Loucy (cell line): ENCODE measurements around the gene CNNM1.
A peak's percentile ranks its signal among the peaks of the same experiment; 100 is the strongest.

Experiments
- H2AFZ ChIP-seq: fragments of 200-600 bp; sonication (generic); 2 replicates; pipeline ENCODE4 v1.6.0; 2016; ENCODE audit warnings: antibody characterized with exemption, mild to moderate bottlenecking, low read length, moderate library complexity
- H3F3A ChIP-seq: fragments of 200-600 bp; 2 replicates; pipeline ENCODE4 v1.6.0; 2016; ENCODE audit warnings: antibody characterized with exemption, low read depth, mild to moderate bottlenecking
- H3K27me3 ChIP-seq: fragments of 200-600 bp; sonication (generic); 2 replicates; pipeline ENCODE4 v1.6.1; 2014; ENCODE audit warnings: low read length, mild to moderate bottlenecking; ENCODE audit not compliant: insufficient read depth, poor library complexity, severe bottlenecking
- H3K36me3 ChIP-seq: fragments of 200-600 bp; sonication (generic); 2 replicates; pipeline ENCODE4 v1.6.1; 2016; ENCODE audit warnings: low read length; ENCODE audit not compliant: insufficient read depth
- H3K4me1 ChIP-seq: fragments of 200-600 bp; sonication (generic); 2 replicates; pipeline ENCODE4 v1.5.1; 2014; ENCODE audit warnings: low read length, mild to moderate bottlenecking; ENCODE audit not compliant: insufficient read depth, poor library complexity, severe bottlenecking
- H3K4me2 ChIP-seq: fragments of 200-600 bp; sonication (generic); 2 replicates; pipeline ENCODE4 v1.6.0; 2014; ENCODE audit warnings: antibody characterized with exemption, low read length, low read depth, mild to moderate bottlenecking; ENCODE audit not compliant: poor library complexity, severe bottlenecking
- H3K4me3 ChIP-seq: fragments of 200-600 bp; sonication (generic); 2 replicates; pipeline ENCODE4 v1.5.1; 2014; ENCODE audit warnings: low read length, mild to moderate bottlenecking, mixed read lengths; ENCODE audit not compliant: poor library complexity, severe bottlenecking
- H3K79me2 ChIP-seq: fragments of 200-600 bp; sonication (generic); 2 replicates; pipeline ENCODE4 v1.6.1; 2014; ENCODE audit warnings: low read length; ENCODE audit not compliant: insufficient read depth
- H3K9ac ChIP-seq: fragments of 200-600 bp; sonication (generic); 2 replicates; pipeline ENCODE4 v1.6.0; 2014; ENCODE audit warnings: mild to moderate bottlenecking, low read depth, low read length, moderate library complexity; ENCODE audit not compliant: poor library complexity, severe bottlenecking
- H3K9me2 ChIP-seq: fragments of 200-600 bp; sonication (generic); replicated peaks from 2 replicates; pipeline ENCODE4 v1.6.1; 2016; ENCODE audit warnings: low read depth, low read length, mixed read lengths
- H3K9me3 ChIP-seq: fragments of 200-600 bp; sonication (generic); 2 replicates; pipeline ENCODE4 v1.6.1; 2014; ENCODE audit warnings: mild to moderate bottlenecking, antibody characterized with exemption, low read length, low read depth; ENCODE audit not compliant: insufficient read depth
- H4K20me1 ChIP-seq: fragments of 200-600 bp; sonication (generic); 2 replicates; pipeline ENCODE4 v1.6.0; 2014; ENCODE audit warnings: antibody characterized with exemption, low read length, mild to moderate bottlenecking; ENCODE audit not compliant: insufficient read depth, poor library complexity, severe bottlenecking
- EZH2phosphoT487 ChIP-seq: fragments of 200-600 bp; IDR thresholded peaks from 2 replicates; pipeline ENCODE4 v1.6.1; 2018; ENCODE audit warnings: antibody characterized with exemption, mild to moderate bottlenecking, moderate library complexity, borderline replicate concordance
- TF ChIP-seq, protein P1 (sequence below): fragments of 200-600 bp; sonication (generic); conservative IDR thresholded peaks from 2 replicates; pipeline ENCODE4 v1.5.1; 2014; ENCODE audit warnings: mild to moderate bottlenecking, antibody characterized with exemption, low read length

Gene CNNM1

DNA sequence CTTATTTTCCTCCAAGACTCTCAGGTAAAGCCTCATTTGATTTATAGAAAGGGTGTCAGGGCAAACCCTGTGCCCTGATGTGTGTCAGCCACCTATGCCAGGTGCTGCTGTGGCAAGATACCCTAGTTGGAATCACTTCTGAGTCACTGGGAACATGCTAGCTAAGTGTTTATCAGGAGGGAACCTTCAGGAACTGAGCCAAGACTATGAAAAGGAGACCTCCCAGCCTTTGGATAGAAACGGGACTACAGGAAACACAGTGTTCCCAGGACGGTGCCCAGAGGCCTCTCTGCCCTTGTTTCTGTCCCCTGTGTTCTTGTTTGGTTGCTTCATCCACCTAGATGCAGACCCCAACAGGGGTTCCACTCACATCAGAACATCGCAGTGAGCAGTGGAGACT lies 28.5 kb downstream of the CNNM1 start:
- H3F3A ChIP-seq = no peaks in the 10 kb centered on the region
- no peak overlapping the region for H3K4me3 ChIP-seq
- no peak overlapping the region for H3K9ac ChIP-seq

DNA sequence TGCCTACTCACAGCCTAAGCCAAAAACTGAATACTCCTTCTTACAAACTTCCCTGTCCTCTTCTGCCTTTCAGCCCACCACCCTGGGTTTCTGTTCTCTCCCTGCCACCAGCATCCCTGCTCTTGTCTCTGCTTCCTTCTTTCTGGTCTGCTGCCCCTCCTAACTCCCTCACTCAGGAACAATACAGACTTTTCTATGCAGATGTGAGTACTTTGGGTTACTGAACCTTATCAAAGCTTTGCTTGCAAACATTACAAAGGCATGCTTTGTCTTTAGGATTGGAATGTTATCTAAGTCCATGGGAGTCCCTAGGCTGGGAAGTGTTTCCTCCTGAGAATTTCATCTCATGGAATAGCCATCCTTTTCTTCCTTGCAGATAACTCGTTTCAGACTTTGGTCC lies 28.9 kb downstream of the CNNM1 start:
- H3K27me3 ChIP-seq = no peaks in the 10 kb centered on the region
- no peaks in the 10 kb centered on the region for H3K36me3 ChIP-seq
- no peaks in the 10 kb centered on the region for H4K20me1 ChIP-seq
- H2AFZ ChIP-seq = no peak overlapping the region
- H3K9me3 ChIP-seq = no peaks in the 10 kb centered on the region
- no peak overlapping the region for H3K9ac ChIP-seq
- H3K4me3 ChIP-seq = no peak overlapping the region
- no peaks in the 10 kb centered on the region for H3K4me1 ChIP-seq
- no peaks in the 10 kb centered on the region for H3K9me2 ChIP-seq
- TF ChIP-seq EZH2phosphoT487 = no peak
- TF ChIP-seq, protein P1, sequence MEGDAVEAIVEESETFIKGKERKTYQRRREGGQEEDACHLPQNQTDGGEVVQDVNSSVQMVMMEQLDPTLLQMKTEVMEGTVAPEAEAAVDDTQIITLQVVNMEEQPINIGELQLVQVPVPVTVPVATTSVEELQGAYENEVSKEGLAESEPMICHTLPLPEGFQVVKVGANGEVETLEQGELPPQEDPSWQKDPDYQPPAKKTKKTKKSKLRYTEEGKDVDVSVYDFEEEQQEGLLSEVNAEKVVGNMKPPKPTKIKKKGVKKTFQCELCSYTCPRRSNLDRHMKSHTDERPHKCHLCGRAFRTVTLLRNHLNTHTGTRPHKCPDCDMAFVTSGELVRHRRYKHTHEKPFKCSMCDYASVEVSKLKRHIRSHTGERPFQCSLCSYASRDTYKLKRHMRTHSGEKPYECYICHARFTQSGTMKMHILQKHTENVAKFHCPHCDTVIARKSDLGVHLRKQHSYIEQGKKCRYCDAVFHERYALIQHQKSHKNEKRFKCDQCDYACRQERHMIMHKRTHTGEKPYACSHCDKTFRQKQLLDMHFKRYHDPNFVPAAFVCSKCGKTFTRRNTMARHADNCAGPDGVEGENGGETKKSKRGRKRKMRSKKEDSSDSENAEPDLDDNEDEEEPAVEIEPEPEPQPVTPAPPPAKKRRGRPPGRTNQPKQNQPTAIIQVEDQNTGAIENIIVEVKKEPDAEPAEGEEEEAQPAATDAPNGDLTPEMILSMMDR = no peak
- no peaks in the 10 kb centered on the region for H3F3A ChIP-seq
- no peaks in the 10 kb centered on the region for H3K79me2 ChIP-seq
- H3K4me2 ChIP-seq = no peak overlapping the region

More for the DNA sequence above, 28.5 kb downstream of the CNNM1 start:
- Histone ChIP-seq H3K36me3 (no peaks in the 10 kb centered on the region), H4K20me1 (no peaks in the 10 kb centered on the region), H3K9me3 (no peaks in the 10 kb centered on the region), H3K4me2 (no peak overlapping the region), H3K79me2 (no peaks in the 10 kb centered on the region), H3K4me1 (no peaks in the 10 kb centered on the region), H2AFZ (no peak overlapping the region), H3K27me3 (no peaks in the 10 kb centered on the region), H3K9me2 (no peaks in the 10 kb centered on the region)
- TF ChIP-seq, protein P1 = no peak
- no peak for TF ChIP-seq EZH2phosphoT487

DNA sequence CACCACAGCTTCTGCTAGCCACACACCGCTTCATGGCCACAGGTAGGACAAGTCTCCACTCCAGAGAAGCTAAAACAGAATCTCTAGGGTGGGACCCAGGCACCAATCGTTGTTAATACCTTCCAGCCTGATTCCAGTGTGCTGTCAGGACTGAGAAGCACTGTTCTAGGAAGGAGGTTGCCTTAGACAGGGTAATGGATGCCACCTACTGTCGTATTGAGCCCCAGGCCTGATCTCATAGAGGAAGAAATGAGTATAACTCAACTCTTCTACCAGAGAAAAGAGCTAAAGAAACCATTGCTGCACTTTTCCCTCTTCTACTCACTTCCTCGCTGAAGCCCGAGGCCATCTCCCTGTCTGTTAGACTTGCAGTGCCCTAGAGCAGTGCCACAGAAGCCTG lies 31.8 kb downstream of the CNNM1 start:
- no peaks in the 10 kb centered on the region for H3K27me3 ChIP-seq
- no peaks in the 10 kb centered on the region for H3F3A ChIP-seq
- H3K9me3 ChIP-seq = no peaks in the 10 kb centered on the region
- no peak overlapping the region for H3K9ac ChIP-seq
- H3K4me3 ChIP-seq = no peak overlapping the region
- H4K20me1 ChIP-seq = no peaks in the 10 kb centered on the region
- TF ChIP-seq, protein P1 = no peak
- no peak for TF ChIP-seq EZH2phosphoT487
- H3K9me2 ChIP-seq = no peaks in the 10 kb centered on the region
- H2AFZ ChIP-seq = peak overlapping the region; percentile 61; the same call in 1 of the 2 replicates
- H3K79me2 ChIP-seq = no peaks in the 10 kb centered on the region
- H3K4me2 ChIP-seq = no peak overlapping the region
- H3K4me1 ChIP-seq = no peaks in the 10 kb centered on the region
- H3K36me3 ChIP-seq = no peaks in the 10 kb centered on the region
